SK-N-SH (cell line): ENCODE measurements around the gene CBX7.

Source experiments
- ELF1 ChIP-seq: IDR thresholded peaks from 2 replicates; pipeline ENCODE4 v1.4.0; 2012
- GATA2 ChIP-seq: sonication (generic); formaldehyde crosslinking; IDR thresholded peaks from 2 replicates; pipeline ENCODE4 v1.5.0; 2020; ENCODE audit warnings: mild to moderate bottlenecking, missing genetic modification reagents
- JUND ChIP-seq: IDR thresholded peaks from 2 replicates; pipeline ENCODE4 v1.4.0; 2012
- POLR2AphosphoS5 ChIP-seq: IDR thresholded peaks from 2 replicates; pipeline ENCODE4 v1.6.1; 2012; ENCODE audit warnings: low read depth, low read length
- RAD21 ChIP-seq: IDR thresholded peaks from 2 replicates; pipeline ENCODE4 v1.6.1; 2012; ENCODE audit warnings: mild to moderate bottlenecking, low read length
- TF ChIP-seq, protein P1 (sequence below): IDR thresholded peaks from 2 replicates; pipeline ENCODE4 v1.6.1; 2012; ENCODE audit warnings: mild to moderate bottlenecking, low read depth, low read length, moderate library complexity
- TF ChIP-seq, protein P2 (sequence below): fragments of 200-600 bp; sonication (generic); IDR thresholded peaks from 2 replicates; pipeline ENCODE4 v1.6.1; 2017; ENCODE audit warnings: antibody characterized with exemption, mild to moderate bottlenecking, moderate library complexity

DNA sequence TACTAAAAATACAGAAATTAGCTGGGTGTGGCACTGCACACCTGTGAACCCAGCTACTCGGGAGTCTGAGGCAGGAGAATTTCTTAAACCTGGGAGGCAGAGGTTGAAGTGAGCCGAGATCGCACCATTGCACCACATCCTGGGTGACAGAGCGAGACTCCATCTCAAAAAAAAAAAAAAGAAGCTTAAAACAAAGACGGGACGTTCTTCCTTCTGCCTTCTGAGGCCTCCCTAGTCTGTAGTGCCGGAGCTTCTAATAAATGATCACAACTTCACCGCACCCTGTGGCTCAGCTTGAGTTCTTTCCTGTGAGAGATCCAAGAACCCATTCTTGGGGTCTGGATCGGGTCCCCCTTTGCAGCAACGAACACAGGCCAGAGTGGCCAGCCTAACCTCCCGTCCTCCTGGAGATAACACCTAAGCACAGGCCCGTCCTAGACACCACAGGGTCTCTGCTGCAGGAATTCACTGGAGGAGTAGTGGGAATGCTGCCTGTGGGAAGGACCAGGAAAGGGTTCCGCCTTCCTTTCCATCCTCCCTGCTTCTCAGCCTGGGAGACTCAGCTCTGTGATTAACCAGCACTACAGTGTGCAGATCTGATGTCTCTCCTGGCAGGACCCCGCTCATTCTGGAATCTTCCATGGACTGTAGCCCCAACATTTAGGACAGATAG lies 57.6 kb downstream of the CBX7 start:
- TF ChIP-seq, protein P1, sequence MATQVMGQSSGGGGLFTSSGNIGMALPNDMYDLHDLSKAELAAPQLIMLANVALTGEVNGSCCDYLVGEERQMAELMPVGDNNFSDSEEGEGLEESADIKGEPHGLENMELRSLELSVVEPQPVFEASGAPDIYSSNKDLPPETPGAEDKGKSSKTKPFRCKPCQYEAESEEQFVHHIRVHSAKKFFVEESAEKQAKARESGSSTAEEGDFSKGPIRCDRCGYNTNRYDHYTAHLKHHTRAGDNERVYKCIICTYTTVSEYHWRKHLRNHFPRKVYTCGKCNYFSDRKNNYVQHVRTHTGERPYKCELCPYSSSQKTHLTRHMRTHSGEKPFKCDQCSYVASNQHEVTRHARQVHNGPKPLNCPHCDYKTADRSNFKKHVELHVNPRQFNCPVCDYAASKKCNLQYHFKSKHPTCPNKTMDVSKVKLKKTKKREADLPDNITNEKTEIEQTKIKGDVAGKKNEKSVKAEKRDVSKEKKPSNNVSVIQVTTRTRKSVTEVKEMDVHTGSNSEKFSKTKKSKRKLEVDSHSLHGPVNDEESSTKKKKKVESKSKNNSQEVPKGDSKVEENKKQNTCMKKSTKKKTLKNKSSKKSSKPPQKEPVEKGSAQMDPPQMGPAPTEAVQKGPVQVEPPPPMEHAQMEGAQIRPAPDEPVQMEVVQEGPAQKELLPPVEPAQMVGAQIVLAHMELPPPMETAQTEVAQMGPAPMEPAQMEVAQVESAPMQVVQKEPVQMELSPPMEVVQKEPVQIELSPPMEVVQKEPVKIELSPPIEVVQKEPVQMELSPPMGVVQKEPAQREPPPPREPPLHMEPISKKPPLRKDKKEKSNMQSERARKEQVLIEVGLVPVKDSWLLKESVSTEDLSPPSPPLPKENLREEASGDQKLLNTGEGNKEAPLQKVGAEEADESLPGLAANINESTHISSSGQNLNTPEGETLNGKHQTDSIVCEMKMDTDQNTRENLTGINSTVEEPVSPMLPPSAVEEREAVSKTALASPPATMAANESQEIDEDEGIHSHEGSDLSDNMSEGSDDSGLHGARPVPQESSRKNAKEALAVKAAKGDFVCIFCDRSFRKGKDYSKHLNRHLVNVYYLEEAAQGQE, result no peak
- TF ChIP-seq, protein P2, sequence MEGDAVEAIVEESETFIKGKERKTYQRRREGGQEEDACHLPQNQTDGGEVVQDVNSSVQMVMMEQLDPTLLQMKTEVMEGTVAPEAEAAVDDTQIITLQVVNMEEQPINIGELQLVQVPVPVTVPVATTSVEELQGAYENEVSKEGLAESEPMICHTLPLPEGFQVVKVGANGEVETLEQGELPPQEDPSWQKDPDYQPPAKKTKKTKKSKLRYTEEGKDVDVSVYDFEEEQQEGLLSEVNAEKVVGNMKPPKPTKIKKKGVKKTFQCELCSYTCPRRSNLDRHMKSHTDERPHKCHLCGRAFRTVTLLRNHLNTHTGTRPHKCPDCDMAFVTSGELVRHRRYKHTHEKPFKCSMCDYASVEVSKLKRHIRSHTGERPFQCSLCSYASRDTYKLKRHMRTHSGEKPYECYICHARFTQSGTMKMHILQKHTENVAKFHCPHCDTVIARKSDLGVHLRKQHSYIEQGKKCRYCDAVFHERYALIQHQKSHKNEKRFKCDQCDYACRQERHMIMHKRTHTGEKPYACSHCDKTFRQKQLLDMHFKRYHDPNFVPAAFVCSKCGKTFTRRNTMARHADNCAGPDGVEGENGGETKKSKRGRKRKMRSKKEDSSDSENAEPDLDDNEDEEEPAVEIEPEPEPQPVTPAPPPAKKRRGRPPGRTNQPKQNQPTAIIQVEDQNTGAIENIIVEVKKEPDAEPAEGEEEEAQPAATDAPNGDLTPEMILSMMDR, result no peak
- no peak for TF ChIP-seq POLR2AphosphoS5
- TF ChIP-seq RAD21, result no peak
- no peak for TF ChIP-seq GATA2 (CRISPR knock-in tag)
- no peak for TF ChIP-seq ELF1
- no peak for TF ChIP-seq JUND
